22Rv1 (cell line): ENCODE measurements around the gene EHHADH.

ENCODE experiments used
- ZFX ChIP-seq: fragments of 450-650 bp; IDR thresholded peaks from 2 replicates; pipeline ENCODE4 v1.6.1; 2017; ENCODE audit warnings: antibody characterized with exemption, borderline replicate concordance
- TF ChIP-seq, protein P1 (sequence below): fragments of 450-650 bp; IDR thresholded peaks from 2 replicates; pipeline ENCODE4 v1.5.1; 2017; ENCODE audit warnings: mild to moderate bottlenecking

GRCh38 chr3:185279587-185280138 is 25.8 kb upstream of the EHHADH start:
- TF ChIP-seq, protein P1, sequence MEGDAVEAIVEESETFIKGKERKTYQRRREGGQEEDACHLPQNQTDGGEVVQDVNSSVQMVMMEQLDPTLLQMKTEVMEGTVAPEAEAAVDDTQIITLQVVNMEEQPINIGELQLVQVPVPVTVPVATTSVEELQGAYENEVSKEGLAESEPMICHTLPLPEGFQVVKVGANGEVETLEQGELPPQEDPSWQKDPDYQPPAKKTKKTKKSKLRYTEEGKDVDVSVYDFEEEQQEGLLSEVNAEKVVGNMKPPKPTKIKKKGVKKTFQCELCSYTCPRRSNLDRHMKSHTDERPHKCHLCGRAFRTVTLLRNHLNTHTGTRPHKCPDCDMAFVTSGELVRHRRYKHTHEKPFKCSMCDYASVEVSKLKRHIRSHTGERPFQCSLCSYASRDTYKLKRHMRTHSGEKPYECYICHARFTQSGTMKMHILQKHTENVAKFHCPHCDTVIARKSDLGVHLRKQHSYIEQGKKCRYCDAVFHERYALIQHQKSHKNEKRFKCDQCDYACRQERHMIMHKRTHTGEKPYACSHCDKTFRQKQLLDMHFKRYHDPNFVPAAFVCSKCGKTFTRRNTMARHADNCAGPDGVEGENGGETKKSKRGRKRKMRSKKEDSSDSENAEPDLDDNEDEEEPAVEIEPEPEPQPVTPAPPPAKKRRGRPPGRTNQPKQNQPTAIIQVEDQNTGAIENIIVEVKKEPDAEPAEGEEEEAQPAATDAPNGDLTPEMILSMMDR, result no peak
- TF ChIP-seq ZFX, result no peak
